C4-2B (cell line): ENCODE data around the gene AQP4.

Experiments used
- ZFX ChIP-seq: fragments of 450-650 bp; IDR thresholded peaks from 2 replicates; pipeline ENCODE4 v1.6.1; 2017
- TF ChIP-seq, protein P1 (sequence below): fragments of 450-650 bp; conservative IDR thresholded peaks from 2 replicates; pipeline ENCODE4 v1.5.1; 2017; ENCODE audit warnings: mild to moderate bottlenecking

DNA sequence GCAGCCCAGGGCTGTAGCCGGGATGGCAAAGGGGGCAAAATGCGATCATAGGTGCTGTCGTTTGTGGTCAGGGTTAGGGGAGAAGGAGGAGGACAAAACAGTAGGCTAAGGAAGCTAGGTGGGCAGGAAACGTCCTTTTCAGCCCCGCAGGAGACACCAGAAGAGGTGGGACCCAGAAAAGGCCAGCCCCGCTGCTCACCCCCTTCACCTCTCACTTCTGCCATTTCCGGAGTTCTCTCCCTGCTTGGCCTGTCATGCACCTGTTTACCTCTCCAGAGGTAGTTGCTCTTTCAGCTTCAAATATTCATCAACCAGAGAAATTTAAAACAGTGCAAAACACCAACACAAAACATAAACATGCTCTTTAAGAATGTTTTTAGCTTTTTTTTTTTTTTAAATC, 849 bp downstream of the AQP4 start:
- TF ChIP-seq, protein P1, sequence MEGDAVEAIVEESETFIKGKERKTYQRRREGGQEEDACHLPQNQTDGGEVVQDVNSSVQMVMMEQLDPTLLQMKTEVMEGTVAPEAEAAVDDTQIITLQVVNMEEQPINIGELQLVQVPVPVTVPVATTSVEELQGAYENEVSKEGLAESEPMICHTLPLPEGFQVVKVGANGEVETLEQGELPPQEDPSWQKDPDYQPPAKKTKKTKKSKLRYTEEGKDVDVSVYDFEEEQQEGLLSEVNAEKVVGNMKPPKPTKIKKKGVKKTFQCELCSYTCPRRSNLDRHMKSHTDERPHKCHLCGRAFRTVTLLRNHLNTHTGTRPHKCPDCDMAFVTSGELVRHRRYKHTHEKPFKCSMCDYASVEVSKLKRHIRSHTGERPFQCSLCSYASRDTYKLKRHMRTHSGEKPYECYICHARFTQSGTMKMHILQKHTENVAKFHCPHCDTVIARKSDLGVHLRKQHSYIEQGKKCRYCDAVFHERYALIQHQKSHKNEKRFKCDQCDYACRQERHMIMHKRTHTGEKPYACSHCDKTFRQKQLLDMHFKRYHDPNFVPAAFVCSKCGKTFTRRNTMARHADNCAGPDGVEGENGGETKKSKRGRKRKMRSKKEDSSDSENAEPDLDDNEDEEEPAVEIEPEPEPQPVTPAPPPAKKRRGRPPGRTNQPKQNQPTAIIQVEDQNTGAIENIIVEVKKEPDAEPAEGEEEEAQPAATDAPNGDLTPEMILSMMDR: no peak
- TF ChIP-seq ZFX: no peak
